Lung (tissue), 12 donors: ENCODE data around the gene CDCP2. TPM values are rescaled to one million over a fixed set of nuclear protein-coding genes. Genes with fewer than 3 reads are reported as not detected.
"Not testable (repeated sequence)": the region's sequence is repeated elsewhere in the genome, so short reads cannot be mapped to it uniquely, and the experiment has no call there.

Source experiments
- ATAC-seq: fragments of 200-7000 bp; cut with Tn5 transposase; one replicate; pipeline ENCODE4 v1.9.1; 2020; ENCODE audit warnings: moderate number of reproducible peaks; ENCODE audit not compliant: insufficient read depth, low FRiP score
- DNase-seq, 3 donors: peaks; one replicate each; pipeline ENCODE4 v3.0.0-alpha.2; 2013 to 2017
- H3K27ac ChIP-seq, 2 donors: one replicate each; pipeline ENCODE4 v1.5.1; 2013; ENCODE audit warnings: mild to moderate bottlenecking in 2 of 2, moderate library complexity in 2 of 2, control low read depth in 1 of 2, inconsistent platforms in 1 of 2, low read depth in 1 of 2, low read length in 1 of 2
- H3K27me3 ChIP-seq, 3 donors: one replicate each; pipeline ENCODE4 v1.5.1; 2013; ENCODE audit warnings: low read length in 2 of 3; ENCODE audit not compliant: control insufficient read depth in 3 of 3, insufficient read depth in 3 of 3
- H3K36me3 ChIP-seq, 4 donors: one replicate each; pipeline ENCODE4 v1.5.1; 2013; ENCODE audit warnings: low read length in 4 of 4, mild to moderate bottlenecking in 1 of 4, moderate library complexity in 1 of 4; ENCODE audit not compliant: control insufficient read depth in 4 of 4, insufficient read depth in 4 of 4
- H3K4me1 ChIP-seq, 5 donors: one replicate each; pipeline ENCODE4 v1.5.1; 2013; ENCODE audit warnings: low read length in 5 of 5, mild to moderate bottlenecking in 2 of 5, moderate library complexity in 1 of 5; ENCODE audit not compliant: control insufficient read depth in 5 of 5, insufficient read depth in 5 of 5
- H3K4me3 ChIP-seq: one replicate; pipeline ENCODE4 v1.5.1; 2013; ENCODE audit warnings: mild to moderate bottlenecking, control low read depth, moderate library complexity
- H3K9ac ChIP-seq, 2 donors: one replicate each; pipeline ENCODE4 v1.5.1; 2013; ENCODE audit warnings: low read length in 2 of 2, control low read depth in 1 of 2; ENCODE audit not compliant: insufficient read depth in 1 of 2
- H3K9me3 ChIP-seq, 4 donors: one replicate each; pipeline ENCODE4 v1.5.1; 2013; ENCODE audit warnings: low read length in 3 of 4, mild to moderate bottlenecking in 1 of 4, moderate library complexity in 1 of 4; ENCODE audit not compliant: control insufficient read depth in 4 of 4, insufficient read depth in 3 of 4
- CTCF ChIP-seq: IDR thresholded peaks from 2 replicates; pipeline ENCODE4 v1.5.1; 2012; ENCODE audit warnings: mild to moderate bottlenecking; ENCODE audit errors: control extremely low read depth, extremely low read depth
- whole genome bisulfite sequencing, 2 donors: extraction: QIAGEN DNeasy Blood & Tissue Kit; methylation state at CpG; one replicate each; pipeline ENCODE4 v1.1.7; 2013; 5-methylcytosine and 5-hydroxymethylcytosine counted together
- polyA plus RNA-seq, 2 donors: library from polyadenylated mRNA; stranded (reverse); fragments of 200-250 nt; gene quantifications; one replicate each; pipeline ENCODE4 v1.2.1, GENCODE V29; 2013
- total RNA-seq, 2 donors: library from RNA; depleted of rRNA in 1 of 2; stranded (reverse); fragments of >200 nt in 1 of 2; gene quantifications; one replicate each; pipeline ENCODE4 v1.2.1, GENCODE V29; 2014 to 2021
- donor health status: control.
- donor health status: control.
- donor health status: Bipolar disorder and iron deficiency.
- donor health status: healthy.
- donor health status: DM: yes; HTN: yes; CAD: no.

CDCP2 gene
- total and polyA plus RNA-seq, 4 donors = 0.02 to 0.28 (median 0.14) TPM; not detected in 1

GRCh38 chr1:54096227-54096876 is 56.4 kb downstream of the CDCP2 start:
- DNase-seq (peak; percentile 64 to 76 (median 66)), ATAC-seq (no peak)
- Histone ChIP-seq H3K4me3 (no peak overlapping the region), H3K4me1 (peaks cover 0 to 18% (median 0%) of the 10 kb centered on the region in 5 donors), H3K27me3 (no peaks in the 10 kb centered on the region), H3K36me3 (no peaks in the 10 kb centered on the region), H3K9me3 (peaks cover 0 to 2% (median 0%) of the 10 kb centered on the region in 4 donors), H3K9ac (no peak overlapping the region), H3K27ac (no peak overlapping the region)
- TF ChIP-seq CTCF = no peak
- 38 to 66% methylated on average over 25 of the region's 25 CpGs for WGBS, 2 donors

- Histone ChIP-seq H3K4me1 (peaks cover 0 to 18% (median 0%) of the 10 kb centered on the region in 5 donors), H3K27ac (no peak overlapping the region), H3K9me3 (peaks cover 0 to 2% (median 0%) of the 10 kb centered on the region in 4 donors), H3K36me3 (no peaks in the 10 kb centered on the region), H3K4me3 (no peak overlapping the region), H3K9ac (no peak overlapping the region), H3K27me3 (no peaks in the 10 kb centered on the region)
- DNase-seq (peak in 2 of 3 donors; percentile 37 to 65), ATAC-seq (no peak)
- TF ChIP-seq CTCF = no peak
- WGBS, 2 donors = 26 to 46% methylated on average over 8 of the region's 8 CpGs
Measured at GRCh38 chr1:54095546-54096226, 57.1 kb downstream of the CDCP2 start.

GRCh38 chr1:54094730-54095105 is 58.1 kb downstream of the CDCP2 start:
- not testable (repeated sequence) for ATAC-seq, DNase-seq, H3K9me3 ChIP-seq, H3K36me3 ChIP-seq, H3K4me3 ChIP-seq, H3K27me3 ChIP-seq, H3K9ac ChIP-seq, H3K27ac ChIP-seq
- WGBS, 2 donors = 56 to 100% methylated on average over 1 of the region's 1 CpG
- H3K4me1 ChIP-seq = peaks cover 0 to 18% (median 0%) of the 10 kb centered on the region in 5 donors

GRCh38 chr1:54094001-54094729 is 58.6 kb downstream of the CDCP2 start:
- Histone ChIP-seq H3K4me1 (peaks cover 0 to 18% (median 0%) of the 10 kb centered on the region in 5 donors), H3K9ac (no peak overlapping the region), H3K9me3 (peaks cover 0 to 2% (median 0%) of the 10 kb centered on the region in 4 donors), H3K27ac (no peak overlapping the region), H3K4me3 (no peak overlapping the region), H3K27me3 (no peaks in the 10 kb centered on the region), H3K36me3 (no peaks in the 10 kb centered on the region)
- DNase-seq = no peak
- TF ChIP-seq CTCF = no peak
- no peak for ATAC-seq
- 85 to 87% methylated on average over 4 of the region's 4 CpGs for WGBS, 2 donors
